ENCODE results near the gene MMP23B. TPM values are rescaled to one million over a fixed set of nuclear protein-coding genes. Genes with fewer than 3 reads are reported as not detected.

The MMP23B gene
- total RNA-seq, 4 donors from 2014 or later, result 1.7 to 3.1 (median 2.9) TPM

DNA sequence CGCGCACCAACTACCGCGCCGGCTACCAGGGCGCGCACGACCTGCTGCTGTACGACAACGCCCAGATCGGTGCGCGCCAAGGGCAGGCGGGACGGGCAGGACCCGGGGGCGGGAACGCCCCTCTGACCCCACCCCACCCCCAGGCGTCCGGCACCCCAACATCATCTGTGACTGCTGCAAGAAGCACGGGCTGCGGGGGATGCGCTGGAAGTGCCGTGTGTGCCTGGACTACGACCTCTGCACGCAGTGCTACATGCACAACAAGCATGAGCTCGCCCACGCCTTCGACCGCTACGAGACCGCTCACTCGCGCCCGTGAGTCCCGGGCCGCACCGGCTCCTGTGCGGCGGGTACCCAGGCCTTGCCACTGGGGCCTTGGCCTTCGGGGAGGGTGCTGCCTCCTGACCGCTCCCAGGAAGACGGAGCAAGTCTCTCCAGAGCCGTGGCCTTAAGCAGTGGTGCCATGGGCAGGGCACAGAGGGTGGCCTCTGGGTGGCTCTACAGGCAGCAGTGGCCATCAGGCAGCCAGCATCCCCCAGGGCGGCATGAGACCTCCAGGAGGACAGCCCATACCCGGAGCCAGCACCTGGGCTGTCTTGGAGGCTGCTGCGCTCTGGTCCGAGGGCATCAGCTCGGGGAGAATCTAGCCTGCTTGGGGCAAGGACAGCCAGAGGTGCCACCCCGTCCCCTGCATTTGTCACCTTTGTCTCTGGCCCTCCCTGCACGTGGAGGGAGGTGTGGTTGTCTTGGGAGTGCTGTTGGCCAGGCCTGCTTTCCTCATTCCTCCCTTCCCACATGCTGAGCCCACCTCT is 8.1 kb upstream of the MMP23B start:
- H3K27me3 ChIP-seq, result no peaks in the 10 kb centered on the region
- no peak overlapping the region for H3K4me3 ChIP-seq
- no peak for DNase-seq (ENCODE audit: low spot score in 2 of 2)
- no peak for TF ChIP-seq CTCF (IDR thresholded peaks at IDR 0.05)
- no peak for TF ChIP-seq POLR2A (IDR thresholded peaks at IDR 0.05)
- TF ChIP-seq EP300 (IDR thresholded peaks at IDR 0.05), result no peak
- no peak for TF ChIP-seq POLR2AphosphoS5 (IDR thresholded peaks at IDR 0.05)
- no peaks in the 10 kb centered on the region for H3K9me3 ChIP-seq
- H3K27ac ChIP-seq, result no peak overlapping the region
- peaks cover 9% of the 10 kb centered on the region for H3K36me3 ChIP-seq
- 91% methylated on average over 20 of the region's 51 CpGs for WGBS
- peaks cover 24% of the 10 kb centered on the region for H3K4me1 ChIP-seq

DNA sequence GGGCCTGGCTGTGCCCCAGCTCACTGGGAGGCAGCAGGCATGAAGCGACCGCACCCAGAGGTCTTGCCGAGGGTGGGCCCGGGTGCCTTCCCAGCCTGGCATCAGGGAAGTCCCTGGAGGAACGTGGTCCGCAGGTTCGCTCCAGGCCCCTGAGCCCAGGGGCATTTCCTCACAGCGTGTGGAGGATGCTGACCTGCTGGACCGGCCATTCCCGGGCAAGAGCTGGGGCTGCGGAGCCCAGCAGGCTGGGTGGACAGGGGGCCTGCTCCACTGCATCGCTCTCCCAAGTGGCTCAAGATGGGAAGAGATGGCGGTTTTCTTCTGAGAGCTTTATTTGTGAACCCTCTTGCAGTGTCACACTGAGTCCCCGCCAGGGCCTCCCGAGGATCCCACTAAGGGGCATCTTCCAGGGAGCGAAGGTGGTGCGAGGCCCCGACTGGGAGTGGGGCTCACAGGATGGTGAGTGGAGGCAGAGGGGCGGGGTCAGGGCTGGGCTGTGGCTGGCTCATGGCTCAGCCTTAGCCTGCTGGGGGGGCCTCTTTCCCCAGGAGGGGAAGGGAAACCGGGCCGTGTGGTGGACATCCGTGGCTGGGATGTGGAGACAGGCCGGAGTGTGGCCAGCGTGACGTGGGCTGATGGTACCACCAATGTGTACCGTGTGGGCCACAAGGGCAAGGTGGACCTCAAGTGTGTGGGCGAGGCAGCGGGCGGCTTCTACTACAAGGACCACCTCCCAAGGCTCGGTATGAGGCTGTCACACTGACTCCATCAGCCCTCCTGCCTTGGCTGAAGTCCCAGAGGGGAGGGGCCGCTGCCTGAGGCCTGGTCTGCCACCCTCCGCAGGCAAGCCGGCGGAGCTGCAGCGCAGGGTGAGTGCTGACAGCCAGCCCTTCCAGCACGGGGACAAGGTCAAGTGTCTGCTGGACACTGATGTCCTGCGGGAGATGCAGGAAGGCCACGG is 7.2 kb upstream of the MMP23B start:
- 79% methylated on average over 23 of the region's 38 CpGs for WGBS
- Histone ChIP-seq H3K9me3 (no peaks in the 10 kb centered on the region), H3K4me3 (no peak overlapping the region), H3K4me1 (peaks cover 33% of the 10 kb centered on the region), H3K27ac (no peak overlapping the region), H3K27me3 (peaks cover 6% of the 10 kb centered on the region), H3K36me3 (peaks cover 9% of the 10 kb centered on the region)
- peak; percentile 67 to 78 for DNase-seq (ENCODE audit: low spot score in 2 of 2)
- TF ChIP-seq CTCF (IDR thresholded peaks at IDR 0.05) (no peak), POLR2AphosphoS5 (IDR thresholded peaks at IDR 0.05) (no peak), POLR2A (IDR thresholded peaks at IDR 0.05) (no peak), EP300 (IDR thresholded peaks at IDR 0.05) (no peak)

DNA sequence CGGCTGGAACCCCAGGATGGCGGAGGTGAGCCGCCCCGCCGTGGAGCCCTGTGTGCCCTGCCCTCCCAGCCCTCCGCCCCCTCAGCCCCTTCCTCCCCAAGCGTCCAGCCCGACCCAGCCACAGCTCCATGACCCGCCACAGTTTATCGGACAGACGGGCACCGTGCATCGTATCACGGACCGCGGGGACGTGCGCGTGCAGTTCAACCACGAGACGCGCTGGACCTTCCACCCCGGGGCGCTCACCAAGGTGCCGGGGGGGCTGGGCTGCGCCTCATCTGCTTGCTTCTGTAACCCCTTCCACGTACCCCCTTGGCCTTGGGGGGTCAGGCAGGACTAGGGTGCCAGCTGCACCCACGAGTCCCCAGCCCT is 6.6 kb upstream of the MMP23B start:
- 89% methylated on average over 25 of the region's 28 CpGs for WGBS
- Histone ChIP-seq H3K27ac (no peak overlapping the region), H3K36me3 (peaks cover 9% of the 10 kb centered on the region), H3K4me3 (no peak overlapping the region), H3K9me3 (no peaks in the 10 kb centered on the region), H3K4me1 (peaks cover 40% of the 10 kb centered on the region), H3K27me3 (peaks cover 11% of the 10 kb centered on the region)
- peak; percentile 72 to 76 for DNase-seq (ENCODE audit: low spot score in 2 of 2)
- TF ChIP-seq EP300 (IDR thresholded peaks at IDR 0.05), result no peak
- no peak for TF ChIP-seq POLR2AphosphoS5 (IDR thresholded peaks at IDR 0.05)

GRCh38 chr1:1625824-1626206 is 6.2 kb upstream of the MMP23B start:
- no peak for TF ChIP-seq EP300 (IDR thresholded peaks at IDR 0.05)
- TF ChIP-seq POLR2A (IDR thresholded peaks at IDR 0.05), result no peak
- TF ChIP-seq POLR2AphosphoS5 (IDR thresholded peaks at IDR 0.05), result no peak
- no peak for TF ChIP-seq CTCF (IDR thresholded peaks at IDR 0.05)
- H3K27ac ChIP-seq, result no peak overlapping the region
- peaks cover 9% of the 10 kb centered on the region for H3K36me3 ChIP-seq
- H3K4me3 ChIP-seq, result no peak overlapping the region
- H3K9me3 ChIP-seq, result no peaks in the 10 kb centered on the region
- peak in 1 of 2 donors; percentile 72 for DNase-seq (ENCODE audit: low spot score in 2 of 2)
- peaks cover 44% of the 10 kb centered on the region for H3K4me1 ChIP-seq
- H3K27me3 ChIP-seq, result peaks cover 15% of the 10 kb centered on the region
- 76% methylated on average over 8 of the region's 8 CpGs for WGBS

GRCh38 chr1:1626207-1627141 is 5.5 kb upstream of the MMP23B start:
- H3K4me3 ChIP-seq, result peak overlapping the region; percentile 49
- peaks cover 51% of the 10 kb centered on the region for H3K4me1 ChIP-seq
- H3K36me3 ChIP-seq, result peaks cover 9% of the 10 kb centered on the region
- peaks cover 22% of the 10 kb centered on the region for H3K27me3 ChIP-seq
- TF ChIP-seq CTCF (IDR thresholded peaks at IDR 0.05) (no peak), EP300 (IDR thresholded peaks at IDR 0.05) (no peak), POLR2AphosphoS5 (IDR thresholded peaks at IDR 0.05) (no peak), POLR2A (IDR thresholded peaks at IDR 0.05) (no peak)
- no peaks in the 10 kb centered on the region for H3K9me3 ChIP-seq
- H3K27ac ChIP-seq, result no peak overlapping the region
- 94% methylated on average over 39 of the region's 48 CpGs for WGBS
- peak; percentile 67 to 77 for DNase-seq (ENCODE audit: low spot score in 2 of 2)
